Neural cell (in vitro differentiated cells): ENCODE data around the gene SPDYE4. TPM values are rescaled to one million over a fixed set of nuclear protein-coding genes. Genes with fewer than 3 reads are reported as not detected.

Experiments
- H2AFZ ChIP-seq: fragments of 200-600, 300-800 bp; sonication (generic), shearing (Covaris generic); 2 replicates; pipeline ENCODE4 v1.6.0; 2014; ENCODE audit warnings: low read depth, mild to moderate bottlenecking, antibody characterized with exemption, low read length, moderate library complexity
- H3F3A ChIP-seq: fragments of 200-600 bp; shearing (Covaris generic); 2 replicates; pipeline ENCODE4 v1.6.1; 2016; ENCODE audit warnings: mild to moderate bottlenecking, moderate library complexity, mixed read lengths, antibody characterized with exemption, low read length; ENCODE audit not compliant: insufficient read depth, poor library complexity, severe bottlenecking
- H3K27ac ChIP-seq: fragments of 200-600, 300-800 bp; sonication (generic), shearing (Covaris generic); 2 replicates; pipeline ENCODE4 v1.5.1; 2014; ENCODE audit warnings: mild to moderate bottlenecking, low read length, moderate library complexity
- H3K27me3 ChIP-seq: fragments of 300-800, 200-600 bp; sonication (generic), shearing (Covaris generic); 2 replicates; pipeline ENCODE4 v1.6.0; 2014; ENCODE audit warnings: mild to moderate bottlenecking, low read depth, low read length, moderate library complexity; ENCODE audit not compliant: insufficient read depth
- H3K36me3 ChIP-seq: fragments of 300-800, 200-600 bp; sonication (generic), shearing (Covaris generic); 2 replicates; pipeline ENCODE4 v1.5.1; 2014; ENCODE audit warnings: mild to moderate bottlenecking, antibody characterized with exemption, low read length, moderate library complexity; ENCODE audit not compliant: insufficient read depth
- H3K4me2 ChIP-seq: fragments of 300-800, 200-600 bp; sonication (generic), shearing (Covaris generic); 2 replicates; pipeline ENCODE4 v1.6.0; 2014; ENCODE audit warnings: mild to moderate bottlenecking, low read length
- H3K4me3 ChIP-seq: fragments of 300-800, 200-600 bp; sonication (generic), shearing (Covaris generic); 2 replicates; pipeline ENCODE4 v1.5.1; 2014; ENCODE audit warnings: mild to moderate bottlenecking, low read length, moderate library complexity
- H3K79me2 ChIP-seq: fragments of 200-600 bp; shearing (Covaris generic); replicated peaks from 2 replicates; pipeline ENCODE4 v1.6.0; 2014; ENCODE audit warnings: mild to moderate bottlenecking, low read length, moderate library complexity; ENCODE audit not compliant: insufficient read depth
- H3K9ac ChIP-seq: fragments of 300-800, 200-600 bp; sonication (generic), shearing (Covaris generic); 2 replicates; pipeline ENCODE4 v1.6.1; 2016; ENCODE audit warnings: mild to moderate bottlenecking, low read length, mixed read lengths
- H3K9me2 ChIP-seq: fragments of 200-600 bp; shearing (Covaris generic); 2 replicates; pipeline ENCODE4 v1.6.1; 2016; ENCODE audit warnings: mild to moderate bottlenecking, low read length, mixed read lengths; ENCODE audit not compliant: insufficient read depth
- H3K9me3 ChIP-seq: fragments of 200-600, 300-800 bp; sonication (generic), shearing (Covaris generic); 2 replicates; pipeline ENCODE4 v1.6.1; 2016; ENCODE audit warnings: mild to moderate bottlenecking, mixed run types, low read length, moderate library complexity, mixed read lengths
- H4K20me1 ChIP-seq: fragments of 200-600 bp; shearing (Covaris generic); 2 replicates; pipeline ENCODE4 v1.6.1; 2016; ENCODE audit warnings: mild to moderate bottlenecking, mixed run types; ENCODE audit not compliant: insufficient read depth
- EP300 ChIP-seq: fragments of 450-650 bp; conservative IDR thresholded peaks from 2 replicates; pipeline ENCODE4 v1.6.1; 2014; ENCODE audit warnings: antibody characterized with exemption, mild to moderate bottlenecking, moderate library complexity; ENCODE audit not compliant: poor library complexity, severe bottlenecking
- EZH2 ChIP-seq: fragments of 200-600, 300-800 bp; shearing (Covaris generic), sonication (generic); IDR thresholded peaks from 2 replicates; pipeline ENCODE4 v1.6.1; 2014; ENCODE audit warnings: antibody characterized with exemption, low read length, borderline replicate concordance, mild to moderate bottlenecking; ENCODE audit not compliant: insufficient read depth, poor library complexity, severe bottlenecking
- MXI1 ChIP-seq: fragments of 450-650 bp; conservative IDR thresholded peaks from 2 replicates; pipeline ENCODE4 v1.6.1; 2014; ENCODE audit warnings: antibody characterized with exemption, mild to moderate bottlenecking; ENCODE audit not compliant: poor library complexity, severe bottlenecking
- POLR2AphosphoS5 ChIP-seq: IDR thresholded peaks from 2 replicates; pipeline ENCODE4 v1.6.1; 2012
- RAD21 ChIP-seq: fragments of 450-650 bp; conservative IDR thresholded peaks from 2 replicates; pipeline ENCODE4 v1.6.1; 2014; ENCODE audit warnings: antibody characterized with exemption, mild to moderate bottlenecking, moderate library complexity
- REST ChIP-seq: IDR thresholded peaks from 2 replicates; pipeline ENCODE4 v1.6.1; 2012; ENCODE audit warnings: borderline replicate concordance
- SMC3 ChIP-seq: fragments of 450-650 bp; conservative IDR thresholded peaks from 2 replicates; pipeline ENCODE4 v1.6.1; 2014; ENCODE audit warnings: antibody characterized with exemption, mild to moderate bottlenecking, moderate library complexity; ENCODE audit not compliant: poor library complexity
- TAF1 ChIP-seq: IDR thresholded peaks from 2 replicates; pipeline ENCODE4 v1.6.1; 2012; ENCODE audit warnings: low read depth
- polyA plus RNA-seq: library from polyadenylated mRNA; depleted of rRNA; stranded (reverse); fragments of >200 nt; gene quantifications from 2 replicates; pipeline ENCODE4 v1.2.3, GENCODE V29; 2014
- TF ChIP-seq, protein P1 (sequence below): fragments of 450-650 bp; IDR thresholded peaks from 2 replicates; pipeline ENCODE4 v1.5.1; 2014; ENCODE audit warnings: antibody characterized with exemption, mild to moderate bottlenecking, moderate library complexity; ENCODE audit not compliant: poor library complexity, severe bottlenecking

Gene SPDYE4
- polyA plus RNA-seq, 1 donor from 2014 or later = not detected

DNA sequence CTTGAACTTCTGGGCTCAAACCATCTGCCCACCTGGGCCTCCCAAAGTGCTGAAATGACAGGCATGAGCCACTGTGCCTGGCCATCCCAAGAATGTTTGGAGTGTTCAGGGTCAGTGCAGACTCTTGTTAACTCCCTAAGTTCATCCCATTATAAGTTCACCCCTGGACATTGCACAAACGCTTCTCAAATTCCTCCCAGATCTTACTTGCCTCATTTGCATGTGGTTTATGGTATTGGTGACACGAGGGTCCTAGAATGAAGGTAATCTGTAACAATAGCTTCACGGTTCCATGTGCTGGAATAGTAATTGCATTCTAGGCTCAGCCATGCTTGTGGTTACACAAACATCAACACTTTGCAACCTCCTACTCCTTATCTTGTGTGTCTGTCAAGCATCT is 8.7 kb downstream of the SPDYE4 start:
- Histone ChIP-seq H3K4me2 (no peak overlapping the region), H3K36me3 (no peaks in the 10 kb centered on the region), H3F3A (no peaks in the 10 kb centered on the region), H3K9ac (no peak overlapping the region), H3K4me3 (no peak overlapping the region), H3K27ac (no peak overlapping the region), H2AFZ (no peak overlapping the region), H3K9me3 (no peaks in the 10 kb centered on the region), H3K79me2 (no peaks in the 10 kb centered on the region), H3K9me2 (no peaks in the 10 kb centered on the region), H4K20me1 (no peaks in the 10 kb centered on the region), H3K27me3 (peaks cover 3% of the 10 kb centered on the region)
- TF ChIP-seq TAF1 (no peak), EZH2 (no peak), SMC3 (no peak), POLR2AphosphoS5 (no peak), RAD21 (no peak), EP300 (no peak), REST (no peak), MXI1 (no peak)
- TF ChIP-seq, protein P1, sequence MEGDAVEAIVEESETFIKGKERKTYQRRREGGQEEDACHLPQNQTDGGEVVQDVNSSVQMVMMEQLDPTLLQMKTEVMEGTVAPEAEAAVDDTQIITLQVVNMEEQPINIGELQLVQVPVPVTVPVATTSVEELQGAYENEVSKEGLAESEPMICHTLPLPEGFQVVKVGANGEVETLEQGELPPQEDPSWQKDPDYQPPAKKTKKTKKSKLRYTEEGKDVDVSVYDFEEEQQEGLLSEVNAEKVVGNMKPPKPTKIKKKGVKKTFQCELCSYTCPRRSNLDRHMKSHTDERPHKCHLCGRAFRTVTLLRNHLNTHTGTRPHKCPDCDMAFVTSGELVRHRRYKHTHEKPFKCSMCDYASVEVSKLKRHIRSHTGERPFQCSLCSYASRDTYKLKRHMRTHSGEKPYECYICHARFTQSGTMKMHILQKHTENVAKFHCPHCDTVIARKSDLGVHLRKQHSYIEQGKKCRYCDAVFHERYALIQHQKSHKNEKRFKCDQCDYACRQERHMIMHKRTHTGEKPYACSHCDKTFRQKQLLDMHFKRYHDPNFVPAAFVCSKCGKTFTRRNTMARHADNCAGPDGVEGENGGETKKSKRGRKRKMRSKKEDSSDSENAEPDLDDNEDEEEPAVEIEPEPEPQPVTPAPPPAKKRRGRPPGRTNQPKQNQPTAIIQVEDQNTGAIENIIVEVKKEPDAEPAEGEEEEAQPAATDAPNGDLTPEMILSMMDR = no peak

GRCh38 chr17:8747742-8748141 is 10.6 kb downstream of the SPDYE4 start:
- Histone ChIP-seq H2AFZ (no peak overlapping the region), H3K9me3 (no peaks in the 10 kb centered on the region), H4K20me1 (no peaks in the 10 kb centered on the region), H3K36me3 (no peaks in the 10 kb centered on the region), H3K9ac (no peak overlapping the region), H3K9me2 (no peaks in the 10 kb centered on the region), H3K4me2 (no peak overlapping the region), H3K79me2 (no peaks in the 10 kb centered on the region), H3K4me3 (no peak overlapping the region), H3F3A (no peaks in the 10 kb centered on the region), H3K27ac (no peak overlapping the region), H3K27me3 (peaks cover 3% of the 10 kb centered on the region)
- no peak for TF ChIP-seq EP300
- TF ChIP-seq TAF1 = no peak
- TF ChIP-seq SMC3 = no peak
- TF ChIP-seq POLR2AphosphoS5 = no peak
- no peak for TF ChIP-seq RAD21
- no peak for TF ChIP-seq EZH2
- TF ChIP-seq, protein P1 = no peak
- TF ChIP-seq MXI1 = no peak
- TF ChIP-seq REST = no peak
